Epidermal melanocyte (primary cell): Measurements from ENCODE around the gene ATG4C.
"Not testable (repeated sequence)": the region's sequence is repeated elsewhere in the genome, so short reads cannot be mapped to it uniquely, and the experiment has no call there.

Source experiments
- DNase-seq: peaks from one replicate; pipeline ENCODE4 v3.0.0; 2011; ENCODE audit warnings: low spot score; ENCODE audit not compliant: insufficient read length

The ATG4C gene

GRCh38 chr1:62774971-62775595 lies 8.8 kb upstream of the ATG4C start:
- DNase-seq = no peak

GRCh38 chr1:62778208-62778607 lies 5.7 kb upstream of the ATG4C start:
- no peak for DNase-seq

GRCh38 chr1:62781841-62782543 lies 1.9 kb upstream of the ATG4C start:
- peak; percentile 25 for DNase-seq

- DNase-seq = not testable (repeated sequence)
These were observed 1.3 kb upstream of the ATG4C start for GRCh38 chr1:62782544-62783212.

GRCh38 chr1:62784509-62785365 lies 805 bp downstream of the ATG4C start:
- DNase-seq = no peak

GRCh38 chr1:62790716-62791115 lies 6.8 kb downstream of the ATG4C start:
- no peak for DNase-seq

- no peak for DNase-seq
These were observed 10.1 kb downstream of the ATG4C start for GRCh38 chr1:62794053-62794452.

- peak; percentile 37 for DNase-seq
These were observed 12.3 kb downstream of the ATG4C start for GRCh38 chr1:62796221-62796620.

GRCh38 chr1:62799688-62800087 lies 15.8 kb downstream of the ATG4C start:
- DNase-seq = no peak

- DNase-seq = no peak
These were observed 16.3 kb downstream of the ATG4C start for GRCh38 chr1:62800281-62800680.

- no peak for DNase-seq
These were observed 16.9 kb downstream of the ATG4C start for GRCh38 chr1:62800825-62801306.

GRCh38 chr1:62809788-62810187 lies 25.9 kb downstream of the ATG4C start:
- DNase-seq = no peak

- no peak for DNase-seq
These were observed 26.7 kb downstream of the ATG4C start for GRCh38 chr1:62810420-62811274.

- no peak for DNase-seq
These were observed 39.6 kb downstream of the ATG4C start for GRCh38 chr1:62823556-62823955.

- no peak for DNase-seq
These were observed 43.0 kb downstream of the ATG4C start for GRCh38 chr1:62826901-62827300.

GRCh38 chr1:62827786-62828185 lies 43.9 kb downstream of the ATG4C start:
- DNase-seq = not testable (repeated sequence)

- DNase-seq = no peak
These were observed 48.3 kb downstream of the ATG4C start for GRCh38 chr1:62832276-62832675.

GRCh38 chr1:62833529-62833928 lies 49.6 kb downstream of the ATG4C start:
- no peak for DNase-seq

GRCh38 chr1:62834400-62834961 lies 50.5 kb downstream of the ATG4C start:
- DNase-seq = no peak

- DNase-seq = no peak
These were observed 53.1 kb downstream of the ATG4C start for GRCh38 chr1:62836856-62837540.
